ENCODE measurements around the gene FCN3. TPM values are rescaled to one million over a fixed set of nuclear protein-coding genes. Genes with fewer than 3 reads are reported as not detected.

FCN3 gene
- total and polyA plus RNA-seq, 10 of the 15 experiments (the other 5 are each of a cell fraction or from before 2014, with no cell fraction given) = 0.28 TPM; not detected in 9

GRCh38 chr1:27380224-27380623 lies 5.6 kb upstream of the FCN3 start:
- POLR2A ChIA-PET = no interaction called here
- Histone ChIP-seq H3K27ac (ENCODE audit: control insufficient read depth, insufficient read depth) (no peak overlapping the region), H3K9ac (ENCODE audit: control insufficient read depth, insufficient read depth, low read length) (no peak overlapping the region), H3K79me2 (ENCODE audit: control insufficient read depth, insufficient read depth, low read length) (no peaks in the 10 kb centered on the region), H3K4me3 (no peak overlapping the region), H3K36me3 (ENCODE audit: control insufficient read depth in 2 of 2, insufficient read depth in 2 of 2, low read length in 1 of 2) (no peaks in the 10 kb centered on the region), H3K4me2 (ENCODE audit: control insufficient read depth, insufficient read depth) (no peak overlapping the region), H2AFZ (ENCODE audit: control insufficient read depth, low read depth, low read length) (no peak overlapping the region), H4K20me1 (ENCODE audit: control insufficient read depth, insufficient read depth) (no peaks in the 10 kb centered on the region), H3K27me3 (replicated peaks in 1 of 2; ENCODE audit: control insufficient read depth in 2 of 2, insufficient read depth in 2 of 2, low read length in 1 of 2) (peaks cover 0 to 2% of the 10 kb centered on the region in 2 experiments; a peak in 2 of 4 replicates), H3K4me1 (ENCODE audit: control insufficient read depth, insufficient read depth, low read length) (no peaks in the 10 kb centered on the region; the same call in 1 of the 2 replicates), H3K9me3 (replicated peaks; ENCODE audit: control insufficient read depth, insufficient read depth, low read length) (no peaks in the 10 kb centered on the region)
- in situ Hi-C loops (cut with MboI) (no loop called here), intact Hi-C loops (cut with micrococcal nuclease; ENCODE audit: unreplicated experiment) (no loop called here)
- no peak for DNase-seq (ENCODE audit: low read depth, low spot score)
- TF ChIP-seq SMAD1 (IDR thresholded peaks at IDR 0.05; ENCODE audit: low read depth, partially characterized antibody) (no peak), ESRRA (IDR thresholded peaks at IDR 0.05; ENCODE audit: low read length) (no peak), ATF3 (IDR thresholded peaks at IDR 0.05; ENCODE audit: borderline replicate concordance, extremely low read depth, low read depth, low read length) (no peak), SMARCA5 (IDR thresholded peaks at IDR 0.05) (no peak), ATF7 (IDR thresholded peaks at IDR 0.05; ENCODE audit: low read depth) (no peak), PML (IDR thresholded peaks at IDR 0.05; ENCODE audit: low read length) (no peak), BMI1 (IDR thresholded peaks at IDR 0.05; ENCODE audit: borderline replicate concordance) (no peak), TCF12 (IDR thresholded peaks at IDR 0.05; ENCODE audit: low read depth, low read length) (no peak), IRF3 (IDR thresholded peaks at IDR 0.05) (no peak), ZNF384 (IDR thresholded peaks at IDR 0.05; ENCODE audit: borderline replicate concordance, low read depth, low read length) (no peak)
- CTCF ChIA-PET = interaction anchor here (1.2 to 1.9 kb wide), 2 partner anchors 10 to 11 kb away, joined by 3 to 5 read pairs; no protein-coding TSS in a partner anchor
- FAIRE-seq = no peak
- SMC1A ChIA-PET (ENCODE audit: uncharacterized antibody, unreplicated experiment) = no interaction called here
- BruUV-seq (replicated peaks) = no TSS peak
- no peak; the same call in 2 of the 3 replicates for ATAC-seq
- RAD21 ChIA-PET (ENCODE audit: unreplicated experiment) = no interaction called here
- 37% methylated on average over 4 of the region's 4 CpGs for WGBS (ENCODE audit: insufficient coverage, insufficient replicate concordance, low lambda C conversion rate, missing lambda C conversion rate)

Measured in GM12878 (cell line).